Kidney capillary endothelial cell (primary cell): ENCODE measurements around the gene PRODH2.
"Not testable (repeated sequence)": the region's sequence is repeated elsewhere in the genome, so short reads cannot be mapped to it uniquely, and the experiment has no call there.

ENCODE experiments used
- DNase-seq: peaks from one replicate; pipeline ENCODE4 v3.0.0-alpha.2; 2018; ENCODE audit warnings: low spot score

Gene PRODH2

DNA sequence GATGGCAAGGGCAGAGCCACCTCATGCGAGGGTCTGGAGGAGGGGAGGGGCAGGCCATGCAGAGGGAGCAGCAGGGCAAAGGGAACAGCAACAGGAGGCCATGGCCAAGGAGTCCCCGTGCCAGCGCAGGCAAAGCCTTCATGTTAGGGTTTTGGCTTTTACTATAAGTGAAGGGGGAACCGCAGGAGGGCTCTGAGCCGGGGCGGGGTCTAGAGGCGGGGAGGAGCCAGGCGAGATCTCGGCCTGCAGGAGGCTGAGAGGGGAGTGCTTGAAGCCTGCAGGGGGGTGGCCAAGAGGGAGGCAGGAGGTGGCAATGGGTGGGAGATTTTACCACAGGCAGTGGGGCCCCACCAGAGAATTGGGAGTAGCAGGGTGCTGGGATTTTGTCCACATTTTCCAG, 31.0 kb downstream of the PRODH2 start:
- DNase-seq, result no peak

DNA sequence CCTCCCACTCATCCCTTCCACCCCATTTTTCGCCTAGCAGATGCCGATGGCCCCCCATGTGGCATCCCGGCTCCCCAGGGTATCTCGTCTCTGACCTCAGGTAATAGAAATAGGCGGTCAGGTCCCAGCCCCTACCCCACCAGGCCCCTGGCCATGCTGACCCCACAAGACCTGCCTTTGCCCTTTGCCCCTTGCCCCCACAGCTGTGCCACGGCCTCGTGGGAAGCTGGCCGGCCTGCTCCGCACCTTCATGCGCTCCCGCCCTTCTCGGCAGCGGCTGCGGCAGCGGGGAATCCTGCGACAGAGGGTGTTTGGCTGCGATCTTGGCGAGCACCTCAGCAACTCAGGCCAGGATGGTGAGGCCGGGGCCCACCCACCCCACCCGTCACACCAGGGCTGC, 31.9 kb downstream of the PRODH2 start:
- no peak for DNase-seq

DNA sequence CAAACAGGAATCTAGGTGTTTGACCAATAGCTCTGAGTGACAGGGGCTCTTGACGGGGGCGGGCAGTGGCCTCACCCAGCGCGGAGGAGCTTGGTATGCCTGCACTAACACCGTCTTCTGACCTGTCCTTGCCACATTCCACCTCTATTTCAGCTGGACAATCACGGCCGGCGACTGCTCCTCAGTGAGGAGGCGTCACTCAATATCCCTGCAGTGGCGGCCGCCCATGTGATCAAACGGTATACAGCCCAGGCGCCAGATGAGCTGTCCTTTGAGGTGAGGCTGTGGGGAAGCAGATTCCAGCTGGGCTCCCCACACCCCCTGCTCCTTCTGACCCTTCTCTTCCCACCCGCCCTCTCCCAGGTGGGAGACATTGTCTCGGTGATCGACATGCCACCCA, 32.6 kb downstream of the PRODH2 start:
- no peak for DNase-seq

DNA sequence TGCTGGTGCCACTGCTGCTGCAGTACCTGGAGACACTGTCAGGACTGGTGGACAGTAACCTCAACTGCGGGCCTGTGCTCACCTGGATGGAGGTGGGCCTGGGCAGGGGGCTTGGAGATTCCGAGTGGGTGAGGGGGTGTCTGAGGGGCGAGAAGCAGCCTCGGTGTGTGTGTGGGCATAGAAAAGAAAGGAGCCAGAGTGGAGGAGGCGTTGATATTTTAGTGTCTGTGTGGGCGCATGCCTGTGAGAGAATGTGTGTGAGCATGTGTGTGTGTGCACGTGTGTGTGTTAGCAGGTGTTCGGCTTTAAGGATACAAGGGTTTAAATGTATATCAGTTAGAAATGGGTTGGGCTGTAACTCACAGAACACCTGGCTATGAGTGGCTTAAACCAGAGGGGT, 33.6 kb downstream of the PRODH2 start:
- no peak for DNase-seq

DNA sequence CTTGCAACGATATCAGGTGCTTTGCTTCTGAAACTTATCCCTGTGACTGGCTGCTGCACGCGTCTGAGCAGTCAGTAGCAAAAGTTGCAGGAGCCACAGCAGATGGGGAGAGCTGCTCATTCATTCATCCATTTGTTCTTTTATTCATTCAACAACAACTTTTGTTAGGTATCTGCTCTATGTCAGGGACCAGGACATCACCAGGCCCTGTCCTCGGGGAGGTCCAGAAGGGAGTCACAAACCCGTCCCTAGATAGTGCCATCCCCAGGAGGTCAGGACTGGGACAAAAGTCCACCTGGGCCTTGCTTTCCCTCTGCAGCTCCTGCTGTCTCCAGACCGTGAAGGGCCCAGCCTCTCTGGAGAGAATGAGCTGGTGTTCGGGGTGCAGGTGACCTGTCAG, 34.7 kb downstream of the PRODH2 start:
- DNase-seq, result no peak

DNA sequence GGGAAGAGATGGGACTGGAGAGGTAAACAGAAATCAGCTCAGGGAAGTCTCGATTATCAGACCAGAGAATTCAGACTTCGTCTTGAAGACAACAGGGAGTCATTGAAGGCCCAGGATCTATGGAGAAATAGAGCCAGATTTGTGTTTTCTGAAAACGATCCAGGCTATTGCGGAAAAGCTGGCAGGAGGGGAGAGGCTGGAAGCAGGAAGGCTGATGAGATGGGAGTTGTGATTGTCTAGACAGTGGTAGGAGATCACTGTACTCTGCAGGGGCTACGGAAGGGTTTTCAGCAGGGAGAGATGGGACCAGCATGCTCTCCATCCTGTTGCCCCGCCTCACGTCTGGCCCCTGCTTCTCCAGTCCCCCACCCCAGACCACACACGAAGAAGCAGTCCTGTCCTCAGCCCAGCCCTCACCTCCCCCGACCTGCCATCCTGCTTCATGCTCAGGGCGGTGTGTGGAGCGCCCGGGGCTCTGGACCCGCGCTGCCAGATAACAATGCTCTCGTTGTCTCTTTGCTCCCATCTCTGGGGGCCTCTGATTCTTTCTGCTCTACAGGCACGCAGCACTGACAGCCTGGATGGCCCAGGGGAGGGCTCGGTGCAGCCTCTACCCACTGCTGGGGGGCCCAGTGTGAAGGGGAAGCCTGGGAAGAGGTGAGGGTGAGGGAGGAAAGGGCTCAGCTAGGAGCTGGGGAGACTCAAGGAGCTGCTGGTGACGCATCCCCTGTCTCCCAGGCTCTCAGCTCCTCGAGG, 35.4 kb downstream of the PRODH2 start:
- no peak for DNase-seq

DNA sequence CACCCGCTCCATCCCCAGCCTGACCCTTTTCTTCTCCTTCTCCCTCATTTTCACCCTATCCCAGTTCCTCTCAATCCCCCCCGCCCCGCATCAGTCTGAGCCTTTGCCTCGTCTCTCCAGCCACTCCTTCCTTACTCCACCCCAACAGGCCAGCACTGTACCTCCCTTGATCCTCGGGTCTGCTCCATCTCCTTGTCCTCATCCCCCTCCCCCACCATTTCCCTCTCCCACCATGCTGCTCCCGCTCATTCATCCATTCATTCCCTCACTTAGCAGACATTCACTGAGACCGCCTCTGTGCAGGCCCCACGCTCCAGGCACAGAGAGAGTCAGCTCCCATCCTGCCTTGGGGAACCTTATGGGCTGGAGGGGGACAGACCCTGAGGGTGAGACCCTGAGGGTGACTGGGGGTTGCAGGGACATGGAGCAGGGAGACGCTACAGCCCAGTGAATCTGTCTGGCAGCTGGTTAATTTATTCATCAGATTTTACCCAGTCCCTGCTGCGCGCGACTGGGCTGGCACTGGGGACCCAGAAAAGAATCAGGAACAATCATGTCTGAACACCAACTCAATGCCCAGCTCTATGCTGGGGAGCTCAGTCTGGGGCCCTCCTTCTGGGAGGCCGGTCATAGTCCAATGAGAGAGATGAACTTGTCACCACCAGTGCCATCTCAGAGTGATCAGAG, 36.4 kb downstream of the PRODH2 start:
- DNase-seq, result no peak

DNA sequence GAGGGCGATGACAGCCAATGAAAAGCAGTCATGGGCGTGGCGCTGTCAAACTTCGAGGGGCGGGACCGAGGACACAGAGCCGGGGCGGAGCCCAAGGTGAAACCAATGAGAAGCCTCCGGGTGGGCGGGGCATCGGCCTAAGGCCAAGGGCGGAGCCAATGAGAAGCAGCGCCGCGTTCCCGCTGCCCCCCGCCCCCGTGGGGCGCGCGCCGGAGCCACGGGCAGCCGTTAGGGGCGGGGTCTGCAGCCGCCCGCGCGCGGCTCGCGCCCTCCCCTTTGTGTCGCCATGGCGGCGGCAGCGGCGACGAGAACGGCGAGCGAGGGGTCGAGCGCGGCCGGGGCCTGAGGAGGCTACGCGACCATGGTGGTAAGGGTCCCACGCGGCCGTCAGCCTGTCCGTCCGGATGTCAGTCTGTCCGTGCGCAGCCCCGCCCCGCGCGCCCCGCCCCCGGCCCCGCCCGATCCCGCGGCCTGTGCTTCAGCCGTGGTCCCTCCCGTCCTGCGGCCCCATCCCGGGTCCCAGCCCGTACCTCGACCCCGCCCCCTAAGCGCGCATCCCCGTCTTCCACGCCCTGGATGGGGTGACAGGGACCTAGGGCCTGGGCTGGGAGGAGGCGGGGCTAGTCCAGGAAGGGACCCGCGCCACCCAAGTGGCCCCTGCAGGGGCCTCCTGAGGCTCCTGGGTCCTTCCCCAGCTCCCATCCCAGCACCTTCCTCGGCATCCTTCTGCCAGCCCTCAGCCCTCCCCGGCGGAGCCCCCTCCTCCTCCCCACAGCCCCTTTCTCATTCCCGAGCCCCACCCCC, 37.1 kb downstream of the PRODH2 start, which contains the start of gene ARHGAP33:
TSS of gene ARHGAP33 (plus strand) at position 267 of the 804 bp plus-strand sequence. CDS start at position 362, 95 bp downstream.
- peak; percentile 97 for DNase-seq

DNA sequence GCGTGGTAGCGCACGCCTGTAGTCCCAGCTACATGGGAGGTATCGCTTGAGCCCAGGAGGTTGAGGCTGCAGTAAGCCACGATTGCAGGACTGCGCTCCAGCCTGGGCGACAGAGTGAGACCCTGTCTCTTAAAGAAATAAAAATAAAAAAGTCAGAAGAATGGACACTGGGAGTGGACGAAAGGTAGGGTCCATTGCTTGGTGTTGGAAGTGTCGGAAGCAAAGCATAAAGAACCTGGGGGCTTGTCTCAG, 37.7 kb downstream of the PRODH2 start:
- DNase-seq, result no peak

DNA sequence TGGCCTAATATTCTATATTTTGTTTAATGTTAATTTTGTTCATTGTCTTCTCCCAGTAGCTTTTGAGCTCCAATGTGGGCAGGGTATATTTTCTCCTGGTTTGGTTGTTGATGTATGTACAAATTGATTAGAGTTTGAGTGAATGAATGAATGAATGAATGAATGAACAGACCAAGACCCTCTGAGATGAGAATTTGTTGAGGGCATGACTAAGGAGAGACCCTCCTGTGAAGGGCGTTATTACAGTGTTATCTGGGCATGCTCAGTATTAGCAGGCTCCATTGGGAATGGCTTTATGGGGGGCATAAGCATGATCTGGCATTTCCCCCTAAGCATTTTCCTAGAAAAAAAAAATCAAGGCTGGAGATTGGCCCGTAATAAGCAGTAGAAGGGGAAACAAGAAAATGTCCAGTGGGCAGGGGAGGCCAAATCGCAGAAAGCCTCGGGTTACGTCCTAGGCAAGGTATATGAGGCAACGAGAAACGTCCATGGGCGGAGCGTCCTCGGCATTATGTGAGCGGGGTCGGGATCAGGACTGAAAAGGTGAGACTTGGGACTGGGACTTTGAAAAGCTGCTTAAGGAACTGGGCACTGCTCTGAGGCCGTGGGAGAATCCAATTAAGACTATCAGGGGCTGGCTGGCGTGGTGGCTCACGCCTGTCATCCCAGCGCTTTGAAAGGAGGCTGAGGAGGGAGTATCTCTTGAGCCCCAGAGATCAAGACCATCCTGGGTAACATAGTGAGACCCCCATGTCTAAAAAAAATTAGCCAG, 38.2 kb downstream of the PRODH2 start:
- no peak for DNase-seq

DNA sequence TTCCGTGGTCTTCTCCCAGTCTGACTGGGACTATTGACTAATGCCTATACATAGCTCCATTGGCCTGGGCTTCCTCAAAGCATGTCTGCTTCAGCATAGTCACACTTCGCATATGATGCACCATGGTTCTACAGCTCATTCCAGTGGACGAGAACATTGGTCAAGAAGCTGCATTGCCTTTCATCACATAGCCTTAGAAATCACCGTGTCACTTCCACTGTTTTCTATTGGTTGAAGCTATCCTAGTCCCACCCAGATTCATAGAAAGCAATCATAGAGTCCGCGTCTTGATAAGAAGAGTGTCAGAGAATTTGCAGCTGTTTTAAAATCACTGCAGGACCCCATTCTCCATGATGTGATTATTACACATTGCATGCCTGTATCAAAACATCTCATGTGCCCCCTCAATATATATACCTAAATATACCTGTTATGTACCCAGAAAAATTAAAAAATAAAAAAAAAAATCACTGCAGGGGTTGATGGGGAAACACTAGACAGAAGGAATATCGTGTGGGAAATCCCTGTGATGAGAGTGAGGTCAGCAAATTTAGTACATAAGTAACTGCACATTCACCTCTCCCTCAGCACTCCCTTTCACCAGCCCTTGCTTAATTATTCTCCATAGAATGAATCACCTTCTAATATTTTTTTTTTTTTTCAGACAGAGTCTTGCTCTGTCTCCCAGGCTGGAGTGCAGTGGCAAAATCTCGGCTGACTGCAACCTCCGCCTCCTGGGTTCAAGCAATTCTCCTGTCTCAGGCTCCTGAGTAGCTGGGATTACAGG, 39.4 kb downstream of the PRODH2 start:
- no peak for DNase-seq

DNA sequence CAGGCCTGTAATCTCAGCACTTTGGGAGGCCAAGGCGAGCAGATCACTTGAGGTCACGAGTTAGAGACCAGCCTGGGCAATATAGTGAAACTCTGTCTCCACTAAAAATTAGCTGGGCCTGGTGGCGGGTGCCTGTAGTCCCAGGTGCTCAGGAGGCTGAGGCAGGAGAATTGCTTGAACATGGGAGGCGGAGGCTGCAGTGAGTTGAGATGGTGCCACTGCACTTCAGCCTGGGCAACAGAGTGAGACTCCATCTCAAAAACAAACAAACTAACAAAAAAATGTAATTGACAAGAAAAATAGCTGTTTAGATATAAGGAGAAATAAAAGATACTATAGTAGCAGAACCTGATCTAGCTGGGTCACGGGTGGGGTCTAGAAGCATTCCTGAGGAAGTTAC, 40.3 kb downstream of the PRODH2 start:
- not testable (repeated sequence) for DNase-seq

DNA sequence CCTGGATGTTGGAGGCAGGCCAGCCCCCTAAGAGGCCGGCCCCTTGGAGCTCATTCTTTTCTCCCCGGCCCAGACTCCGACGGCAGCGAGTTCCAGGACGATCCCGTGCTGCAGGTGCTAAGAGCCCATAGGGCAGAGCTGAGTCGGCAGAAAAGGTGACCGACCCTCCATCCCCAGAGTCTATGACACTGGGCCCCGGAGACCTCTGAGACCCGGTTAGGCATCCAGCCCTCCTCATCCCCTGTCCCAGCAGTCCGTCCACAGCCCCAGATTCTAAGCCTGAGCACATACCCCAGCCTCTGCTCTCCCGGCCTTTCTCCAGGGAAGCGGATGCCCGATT, 44.6 kb downstream of the PRODH2 start:
- no peak for DNase-seq

DNA sequence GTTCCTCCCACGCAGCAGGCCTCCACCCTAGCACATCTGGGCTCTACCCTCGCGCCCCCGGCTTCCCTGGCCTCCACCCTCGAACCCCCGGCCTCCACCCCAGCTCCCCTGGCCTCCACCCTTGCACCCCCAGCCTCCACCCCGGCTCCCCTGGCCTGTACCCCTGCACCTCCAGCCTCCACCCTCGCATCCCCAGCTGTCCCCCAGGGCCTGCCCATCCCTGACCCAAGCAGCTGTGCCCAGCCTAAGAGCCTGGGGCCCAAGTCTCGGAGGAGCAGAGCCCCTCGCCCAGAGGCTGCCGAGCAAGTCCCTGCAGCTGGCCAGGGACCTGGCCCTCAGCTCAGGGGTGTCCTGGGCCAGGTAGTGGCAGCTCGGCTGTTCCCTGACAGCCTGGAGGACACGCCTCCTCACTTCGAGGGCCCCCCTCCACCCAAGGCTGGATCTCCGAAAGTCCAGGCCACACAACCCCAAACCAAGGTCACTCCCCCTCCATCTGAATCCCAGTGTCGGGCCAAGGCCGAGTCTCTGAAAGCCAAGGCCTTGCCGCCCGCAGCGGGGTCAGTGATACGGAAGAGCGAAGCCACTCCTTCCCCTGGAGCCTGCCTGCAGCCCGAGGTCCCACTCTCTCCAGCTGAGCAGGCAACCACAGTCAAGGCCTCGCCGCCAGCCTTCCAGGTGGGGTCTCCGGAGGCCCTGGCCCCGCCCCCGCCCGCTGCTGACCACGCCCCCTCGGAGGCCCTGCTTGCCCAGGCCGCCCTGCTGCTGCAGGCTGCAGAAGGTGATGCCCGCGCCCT, 45.2 kb downstream of the PRODH2 start:
- DNase-seq, result no peak

DNA sequence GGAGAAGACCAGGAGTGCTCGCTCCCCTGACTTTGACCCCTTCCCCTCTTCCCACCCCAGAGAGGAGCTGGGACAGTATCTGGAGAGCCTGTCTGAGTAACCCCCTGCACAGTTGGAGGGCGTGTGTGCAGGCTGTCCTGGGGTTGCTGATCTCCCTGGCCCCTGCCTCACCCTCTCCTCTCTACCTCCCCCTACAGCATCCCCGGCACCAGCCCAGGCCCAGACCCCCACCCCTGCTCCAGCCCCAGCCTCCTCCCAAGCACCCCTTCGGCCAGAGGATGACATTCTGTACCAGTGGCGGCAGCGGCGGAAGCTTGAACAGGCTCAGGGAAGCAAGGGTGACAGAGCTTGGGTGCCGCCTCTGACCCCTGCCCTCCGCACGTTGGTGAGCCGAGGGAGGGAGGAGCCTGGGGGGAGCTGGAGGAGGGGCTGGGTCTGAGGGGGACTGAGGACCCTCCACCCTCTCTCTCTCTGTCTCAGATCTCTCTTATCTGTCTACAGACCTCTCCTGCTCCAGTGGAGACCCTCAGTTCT, 46.0 kb downstream of the PRODH2 start:
- DNase-seq, result no peak

DNA sequence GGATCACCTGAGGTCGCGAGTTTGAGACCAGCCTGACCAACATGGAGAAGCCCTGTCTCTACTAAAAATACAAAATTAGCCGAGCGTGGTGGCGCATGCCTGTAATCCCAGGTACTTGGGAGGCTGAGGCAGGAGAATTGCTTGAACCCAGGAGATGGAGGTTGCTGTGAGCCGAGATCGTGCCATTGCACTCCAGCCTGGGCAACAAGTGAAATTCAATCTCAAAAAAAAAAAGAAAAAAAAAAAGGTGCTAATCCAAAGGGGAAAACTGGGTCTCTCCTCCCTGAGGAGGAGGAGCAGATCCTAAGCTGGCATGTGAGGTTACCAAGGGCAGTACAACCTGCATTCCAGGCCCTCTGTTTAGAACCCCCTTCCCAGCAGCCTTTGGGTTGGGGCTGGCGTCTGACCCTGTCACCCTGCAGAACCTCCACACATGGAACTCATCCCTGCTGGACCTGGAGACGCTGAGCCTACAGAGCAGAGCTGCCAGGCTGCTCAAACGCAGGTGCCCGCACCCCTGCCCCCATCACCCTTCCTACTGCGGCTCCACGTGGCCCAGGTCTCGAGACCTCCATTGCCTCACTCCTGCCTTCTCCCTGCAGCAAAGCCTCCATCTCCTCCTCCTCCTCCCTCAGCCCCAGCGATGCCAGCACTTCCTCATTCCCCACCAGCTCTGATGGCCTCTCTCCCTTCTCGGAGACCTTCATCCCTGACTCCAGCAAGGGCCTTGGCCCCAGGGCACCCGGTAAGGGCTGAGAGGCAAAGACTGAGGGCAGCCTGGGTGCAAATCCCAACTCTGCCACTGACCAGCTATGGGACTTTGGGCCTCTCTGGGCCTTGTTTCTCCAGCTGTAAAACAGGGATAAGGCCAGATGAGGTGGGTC, 48.0 kb downstream of the PRODH2 start:
- no peak for DNase-seq

DNA sequence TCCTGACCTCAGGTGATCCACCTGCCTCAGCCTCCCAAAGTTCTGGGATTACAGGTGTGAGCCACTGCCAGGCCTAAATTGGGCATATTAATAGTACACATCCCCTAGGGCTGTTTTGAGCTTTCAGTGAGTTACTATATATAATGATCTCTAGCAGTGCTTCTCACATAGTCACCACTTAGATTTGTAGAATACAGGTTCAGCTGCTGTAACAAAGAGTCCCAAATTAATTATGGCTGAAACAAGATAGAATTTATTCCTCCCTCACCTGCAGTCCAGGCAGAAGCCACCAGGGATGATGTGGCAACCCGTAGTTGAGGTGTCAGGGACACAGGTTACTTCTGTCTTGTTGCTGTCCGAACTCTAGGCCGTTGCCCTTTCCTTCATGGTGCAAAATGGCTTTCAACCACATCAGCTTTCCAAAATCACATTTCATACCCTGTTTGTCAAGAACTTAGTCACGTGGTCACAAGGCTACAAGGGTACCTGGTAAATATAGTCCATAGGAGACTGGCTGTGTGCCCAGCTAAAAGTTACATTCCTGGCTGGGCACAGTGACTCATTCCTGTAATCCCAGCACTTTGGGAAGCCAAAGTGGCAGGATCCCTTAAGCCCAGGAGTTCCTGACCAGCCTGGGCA, 51.8 kb downstream of the PRODH2 start:
- no peak for DNase-seq

DNA sequence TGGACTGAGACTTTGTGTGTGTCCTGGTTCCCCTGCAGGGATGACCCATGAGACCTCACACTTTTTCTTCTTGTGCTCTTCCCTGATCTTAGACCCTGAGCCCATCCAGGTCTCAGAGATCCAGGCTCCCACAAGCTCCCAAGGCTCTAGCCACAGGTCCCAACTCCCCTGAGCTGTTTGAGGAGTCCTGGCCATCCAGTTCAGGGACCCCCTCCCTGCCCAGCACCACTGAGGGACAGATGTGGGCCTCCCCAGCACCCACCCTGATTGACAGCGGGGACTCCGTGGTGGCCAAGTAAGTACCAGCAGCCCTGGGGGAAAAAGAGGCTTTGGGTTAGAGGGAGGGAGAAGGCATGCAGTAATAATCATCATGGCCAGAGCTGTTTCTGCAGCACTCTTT, 52.9 kb downstream of the PRODH2 start:
- no peak for DNase-seq
